Mucosa of gallbladder (tissue), 1 donor: ENCODE measurements around the gene PAK3. TPM values are rescaled to one million over a fixed set of nuclear protein-coding genes. Genes with fewer than 3 reads are reported as not detected.

Experiments used
- DNase-seq: peaks from one replicate; pipeline ENCODE4 v3.0.0-alpha.2; 2020; ENCODE audit warnings: low spot score
- total RNA-seq: library from RNA; stranded (reverse); gene quantifications from one replicate; pipeline ENCODE4 v1.2.1, GENCODE V29; 2021
- donor health status: DM: no; HTN: no; CAD: no.

Gene PAK3
- total RNA-seq, 1 donor from 2014 or later, result 1.0 TPM

GRCh38 chrX:111131572-111131971 lies 35.6 kb downstream of the PAK3 start:
- DNase-seq, result no peak

GRCh38 chrX:111133389-111133788 lies 37.4 kb downstream of the PAK3 start:
- no peak for DNase-seq

- no peak for DNase-seq
Observed at GRCh38 chrX:111145878-111146277, 49.9 kb downstream of the PAK3 start.

GRCh38 chrX:111151764-111152163 lies 55.8 kb downstream of the PAK3 start:
- DNase-seq, result no peak

GRCh38 chrX:111159232-111159631 lies 63.2 kb downstream of the PAK3 start:
- no peak for DNase-seq

- DNase-seq, result no peak
Observed at GRCh38 chrX:111164728-111165127, 68.7 kb downstream of the PAK3 start.

GRCh38 chrX:111165902-111166301 lies 69.9 kb downstream of the PAK3 start:
- DNase-seq, result no peak

- DNase-seq, result no peak
Observed at GRCh38 chrX:111167334-111167733, 71.3 kb downstream of the PAK3 start.

GRCh38 chrX:111168314-111168713 lies 72.3 kb downstream of the PAK3 start:
- no peak for DNase-seq

GRCh38 chrX:111169141-111169540 lies 73.2 kb downstream of the PAK3 start:
- no peak for DNase-seq

- DNase-seq, result no peak
Observed at GRCh38 chrX:111170017-111170416, 74.0 kb downstream of the PAK3 start.

GRCh38 chrX:111180750-111181240 lies 84.8 kb downstream of the PAK3 start:
- DNase-seq, result no peak

- DNase-seq, result no peak
Observed at GRCh38 chrX:111181951-111182350, 86.0 kb downstream of the PAK3 start.

- no peak for DNase-seq
Observed at GRCh38 chrX:111182997-111183396, 87.0 kb downstream of the PAK3 start.

- no peak for DNase-seq
Observed at GRCh38 chrX:111191598-111191997, 95.6 kb downstream of the PAK3 start.

- no peak for DNase-seq
Observed at GRCh38 chrX:111199505-111199904, 103.5 kb downstream of the PAK3 start.

- DNase-seq, result no peak
Observed at GRCh38 chrX:111200327-111200726, 104.3 kb downstream of the PAK3 start.

GRCh38 chrX:111207851-111208250 lies 111.9 kb downstream of the PAK3 start:
- DNase-seq, result no peak

GRCh38 chrX:111216293-111216801 lies 120.4 kb downstream of the PAK3 start:
- DNase-seq, result no peak

GRCh38 chrX:111244235-111244750 lies 148.3 kb downstream of the PAK3 start:
- no peak for DNase-seq

- DNase-seq, result no peak
Observed at GRCh38 chrX:111254896-111255693, 159.1 kb downstream of the PAK3 start.

- no peak for DNase-seq
Observed at GRCh38 chrX:111257733-111258132, 161.7 kb downstream of the PAK3 start.

- no peak for DNase-seq
Observed at GRCh38 chrX:111259559-111259958, 163.6 kb downstream of the PAK3 start.
